ENCODE data around the gene SVIL.
"Not testable (repeated sequence)": the region's sequence is repeated elsewhere in the genome, so short reads cannot be mapped to it uniquely, and the experiment has no call there.

Gene SVIL

DNA sequence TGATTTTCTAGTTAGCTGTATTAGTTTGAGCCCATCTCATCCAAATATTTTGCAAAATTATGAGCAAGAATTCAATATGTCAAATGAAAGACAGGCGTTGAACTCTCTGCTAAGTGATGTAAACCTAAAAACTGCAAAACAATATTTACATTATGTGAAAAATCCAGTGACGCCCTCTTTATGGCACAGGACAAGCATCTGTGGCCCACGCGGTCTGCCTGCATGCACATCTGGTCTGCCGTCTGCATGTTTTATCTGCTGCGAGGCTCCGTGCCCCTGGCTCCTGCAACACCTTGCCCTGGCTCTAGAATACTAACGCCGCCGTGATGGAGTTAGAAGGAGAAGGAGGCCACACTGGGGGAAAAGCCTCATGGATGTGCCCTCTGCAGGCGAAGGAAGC lies 142.0 kb downstream of the SVIL start:
- in situ Hi-C loops (cut with HindIII; ENCODE audit: low pct_unique_long_range_greater_than_20kb, low sequenced_read_pairs), result no loop called here
- DNase-seq (ENCODE audit: low read depth in 1 of 2, low spot score in 1 of 2), result no peak
- TF ChIP-seq JUND (IDR thresholded peaks at IDR 0.05; ENCODE audit: low read depth), result no peak

DNA sequence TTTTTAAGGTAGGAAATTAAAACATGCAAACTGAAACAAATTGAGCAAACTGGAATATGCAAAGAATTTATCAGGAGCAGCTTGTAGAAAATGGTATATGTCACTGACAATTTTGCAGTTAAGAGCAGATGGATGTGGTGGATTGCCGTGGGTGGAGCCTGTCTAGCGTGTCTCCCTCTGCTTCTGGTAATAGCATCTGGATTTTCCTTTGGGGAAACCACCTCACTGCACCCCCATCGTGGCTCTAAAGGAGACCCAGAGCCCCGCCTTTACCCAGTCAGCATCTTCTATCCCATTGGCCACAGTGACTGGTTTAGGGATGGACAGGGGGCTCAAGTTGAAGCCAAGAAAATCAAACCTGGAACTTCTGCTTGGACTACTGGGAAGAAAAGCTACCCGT lies 142.9 kb downstream of the SVIL start:
- in situ Hi-C loops (cut with HindIII; ENCODE audit: low pct_unique_long_range_greater_than_20kb, low sequenced_read_pairs), result no loop called here
- no peak for DNase-seq (ENCODE audit: low read depth in 1 of 2, low spot score in 1 of 2)
- no peak for TF ChIP-seq JUND (IDR thresholded peaks at IDR 0.05; ENCODE audit: low read depth)

DNA sequence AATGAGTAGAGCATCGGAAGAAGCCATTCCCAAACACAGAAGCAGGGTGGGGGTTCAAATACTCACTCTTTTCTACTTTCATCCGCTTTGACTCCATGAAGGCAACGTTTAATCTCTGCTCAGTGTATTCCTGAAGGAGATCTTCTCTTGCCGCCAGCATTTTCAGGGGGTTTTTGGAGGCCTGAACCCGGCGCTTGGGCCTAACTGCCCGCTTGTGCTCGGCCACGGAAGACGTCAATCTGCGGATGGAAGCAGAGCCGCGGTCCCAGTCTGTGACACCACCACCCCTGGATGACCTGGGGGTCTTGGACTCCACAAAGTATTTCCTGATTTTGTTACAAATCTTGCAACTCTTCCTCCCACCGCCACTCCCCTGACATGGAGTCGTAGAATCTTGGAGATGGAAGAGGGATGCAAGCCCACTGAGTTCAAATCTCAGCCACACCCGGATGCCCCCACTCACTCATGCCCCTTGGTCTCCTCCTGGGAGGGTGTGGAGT lies 143.9 kb downstream of the SVIL start:
- DNase-seq (ENCODE audit: low read depth in 1 of 2, low spot score in 1 of 2); in situ Hi-C loops (cut with HindIII; ENCODE audit: low pct_unique_long_range_greater_than_20kb, low sequenced_read_pairs): not testable (repeated sequence)

DNA sequence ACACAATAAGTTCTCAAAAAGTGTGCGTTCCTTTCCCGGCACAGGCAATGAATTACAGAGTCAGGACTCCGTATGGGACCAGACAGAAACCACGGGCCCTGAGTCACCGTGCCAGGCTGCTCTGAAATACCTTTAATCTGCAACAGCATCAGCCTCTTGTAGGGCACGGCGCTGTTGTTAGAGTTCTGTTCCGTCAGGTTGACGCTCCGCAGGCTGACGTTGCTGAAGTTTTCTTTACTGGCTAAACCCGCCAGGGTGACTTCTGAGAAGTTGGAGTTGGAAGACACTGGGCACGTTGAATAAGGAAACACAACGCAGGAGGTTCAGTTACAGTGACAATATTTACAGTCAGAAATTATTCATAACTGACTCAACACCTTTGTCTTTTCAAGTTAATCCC lies 146.3 kb downstream of the SVIL start:
- not testable (repeated sequence) for DNase-seq (ENCODE audit: low read depth in 1 of 2, low spot score in 1 of 2)

GRCh38 chr10:29487884-29488266 lies 146.9 kb downstream of the SVIL start:
- in situ Hi-C loops (cut with HindIII; ENCODE audit: low pct_unique_long_range_greater_than_20kb, low sequenced_read_pairs); DNase-seq (ENCODE audit: low read depth in 1 of 2, low spot score in 1 of 2): not testable (repeated sequence)

More for the DNA sequence above, 146.3 kb downstream of the SVIL start:
- in situ Hi-C loops (cut with HindIII; ENCODE audit: low pct_unique_long_range_greater_than_20kb, low sequenced_read_pairs), result not testable (repeated sequence)

DNA sequence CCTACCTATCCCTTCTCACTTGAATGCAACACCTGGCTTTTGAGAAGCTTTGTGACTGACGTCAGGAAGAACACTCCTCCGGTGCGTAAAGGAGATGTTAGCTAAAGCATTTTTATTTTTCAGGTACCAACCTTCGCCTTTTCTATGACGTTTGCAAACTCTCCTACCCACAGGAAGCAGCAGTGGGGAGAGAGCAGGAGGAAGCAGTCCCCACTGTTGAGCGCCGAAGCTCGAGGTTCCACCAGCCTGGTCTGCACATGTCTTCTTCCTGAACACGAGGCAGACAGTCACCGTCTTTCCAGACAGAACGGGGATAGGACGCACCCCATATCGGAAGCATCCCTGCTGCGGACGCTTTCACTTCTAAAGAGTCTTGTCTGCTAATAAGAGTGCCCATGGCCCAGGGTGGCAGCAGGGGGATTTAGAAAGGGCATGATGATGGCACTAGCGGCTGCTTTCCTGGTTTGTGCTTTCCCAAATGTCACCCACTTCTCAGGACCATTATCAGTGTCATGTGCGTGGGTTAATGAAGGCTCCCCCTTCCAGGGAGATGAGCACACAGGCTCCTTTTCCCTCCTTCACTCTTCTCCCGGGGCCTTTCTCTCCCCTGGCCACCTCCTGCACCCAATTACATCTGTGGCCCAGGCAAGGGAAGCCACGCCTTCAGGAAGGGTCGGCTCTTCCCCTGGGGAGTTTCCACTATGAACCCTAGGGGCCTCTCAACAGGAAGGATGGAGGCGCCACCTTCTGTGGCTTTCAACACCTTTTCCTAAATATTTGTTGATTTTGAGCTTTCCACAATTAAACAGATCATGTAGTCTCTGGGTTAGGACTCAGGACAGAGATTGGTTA lies 147.5 kb downstream of the SVIL start:
- DNase-seq (ENCODE audit: low read depth in 1 of 2, low spot score in 1 of 2); in situ Hi-C loops (cut with HindIII; ENCODE audit: low pct_unique_long_range_greater_than_20kb, low sequenced_read_pairs): not testable (repeated sequence)

- TF ChIP-seq JUND (IDR thresholded peaks at IDR 0.05; ENCODE audit: low read depth), result no peak
- no peak for DNase-seq (ENCODE audit: low read depth in 1 of 2, low spot score in 1 of 2)
- in situ Hi-C loops (cut with HindIII; ENCODE audit: low pct_unique_long_range_greater_than_20kb, low sequenced_read_pairs), result no loop called here
Measured at GRCh38 chr10:29486433-29486832, 148.3 kb downstream of the SVIL start.

DNA sequence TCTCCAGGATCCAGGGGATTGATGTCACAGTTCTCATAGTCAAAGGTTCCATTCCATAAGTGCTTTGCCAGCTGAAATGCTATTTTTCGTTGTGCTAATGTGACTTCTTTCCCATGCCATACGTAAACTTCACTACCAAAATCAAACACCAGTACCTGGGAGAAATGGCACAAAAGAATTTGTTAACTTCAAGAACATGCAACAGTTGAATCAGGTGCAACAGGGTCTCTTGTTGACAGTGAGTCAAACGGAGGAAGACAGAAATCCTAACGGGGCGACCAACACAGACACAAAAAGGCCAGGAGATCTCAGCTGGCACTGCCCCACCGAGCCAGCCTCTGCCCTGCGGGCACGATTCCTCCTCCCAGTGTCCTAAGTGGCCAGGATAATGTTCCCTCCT lies 150.1 kb downstream of the SVIL start:
- in situ Hi-C loops (cut with HindIII; ENCODE audit: low pct_unique_long_range_greater_than_20kb, low sequenced_read_pairs); DNase-seq (ENCODE audit: low read depth in 1 of 2, low spot score in 1 of 2): not testable (repeated sequence)

GRCh38 chr10:29482591-29483431 lies 152.0 kb downstream of the SVIL start:
- in situ Hi-C loops (cut with HindIII; ENCODE audit: low pct_unique_long_range_greater_than_20kb, low sequenced_read_pairs), result no loop called here
- DNase-seq (ENCODE audit: low read depth in 1 of 2, low spot score in 1 of 2), result no peak
- no peak for TF ChIP-seq JUND (IDR thresholded peaks at IDR 0.05; ENCODE audit: low read depth)

- in situ Hi-C loops (cut with HindIII; ENCODE audit: low pct_unique_long_range_greater_than_20kb, low sequenced_read_pairs), result no loop called here
- no peak for DNase-seq (ENCODE audit: low read depth in 1 of 2, low spot score in 1 of 2)
- TF ChIP-seq JUND (IDR thresholded peaks at IDR 0.05; ENCODE audit: low read depth), result no peak
Measured at GRCh38 chr10:29481906-29482440, 152.8 kb downstream of the SVIL start.

DNA sequence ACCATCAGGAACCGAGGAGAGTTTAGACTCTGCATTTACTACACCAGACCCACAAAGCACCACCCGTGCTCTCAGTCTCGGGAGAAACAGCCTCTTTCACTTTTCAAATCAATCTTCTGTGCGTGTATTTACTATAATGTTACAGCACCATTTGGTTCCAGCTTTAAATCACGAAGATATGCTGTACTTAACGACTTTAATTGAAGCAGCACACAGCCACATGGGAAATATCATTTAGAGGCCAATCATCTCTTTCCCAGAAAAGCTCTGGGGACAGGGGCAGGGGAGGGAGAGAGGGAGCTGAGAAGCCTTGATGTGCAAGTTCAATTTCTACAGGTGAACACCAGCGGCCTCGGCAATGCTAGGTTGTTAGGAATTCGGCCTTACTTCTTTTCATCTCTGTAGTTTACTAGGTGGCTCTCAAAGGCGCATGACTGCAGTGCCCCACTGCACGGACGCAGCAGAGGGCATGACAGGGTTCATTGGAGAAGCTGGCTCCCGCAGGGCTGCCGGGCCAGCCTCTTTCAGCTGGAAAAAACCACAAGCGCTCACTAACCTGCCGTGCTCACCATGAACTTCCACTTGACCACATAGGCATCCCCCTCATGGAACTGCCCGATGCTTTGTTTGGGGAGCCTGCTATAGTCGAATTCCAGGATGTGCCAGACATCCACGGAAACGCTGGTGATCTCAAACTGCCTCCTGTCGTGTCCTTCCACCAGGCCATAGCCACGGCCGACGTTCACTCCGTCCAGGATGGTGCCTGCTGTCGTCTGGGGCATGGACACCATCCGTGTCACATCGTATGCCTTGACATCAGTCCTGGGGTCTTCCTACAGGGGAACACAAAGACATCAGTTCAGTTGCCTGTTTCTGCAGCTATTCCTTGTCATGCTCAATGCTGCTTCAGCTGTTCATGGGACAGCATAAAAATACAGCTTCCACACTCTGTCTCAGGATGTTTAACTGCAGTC lies 154.5 kb downstream of the SVIL start:
- no peak for DNase-seq (ENCODE audit: low read depth in 1 of 2, low spot score in 1 of 2)
- TF ChIP-seq JUND (IDR thresholded peaks at IDR 0.05; ENCODE audit: low read depth), result no peak
- in situ Hi-C loops (cut with HindIII; ENCODE audit: low pct_unique_long_range_greater_than_20kb, low sequenced_read_pairs), result no loop called here
